NK-92 (cell line): ENCODE results near the gene CRB3.
A peak's percentile ranks its signal among the peaks of the same experiment; 100 is the strongest.

ENCODE experiments used
- DNase-seq: peaks from one replicate; lab custom pipeline; 2025; ENCODE audit not compliant: unreplicated experiment; lab: John Stamatoyannopoulos, UW

The CRB3 gene

DNA sequence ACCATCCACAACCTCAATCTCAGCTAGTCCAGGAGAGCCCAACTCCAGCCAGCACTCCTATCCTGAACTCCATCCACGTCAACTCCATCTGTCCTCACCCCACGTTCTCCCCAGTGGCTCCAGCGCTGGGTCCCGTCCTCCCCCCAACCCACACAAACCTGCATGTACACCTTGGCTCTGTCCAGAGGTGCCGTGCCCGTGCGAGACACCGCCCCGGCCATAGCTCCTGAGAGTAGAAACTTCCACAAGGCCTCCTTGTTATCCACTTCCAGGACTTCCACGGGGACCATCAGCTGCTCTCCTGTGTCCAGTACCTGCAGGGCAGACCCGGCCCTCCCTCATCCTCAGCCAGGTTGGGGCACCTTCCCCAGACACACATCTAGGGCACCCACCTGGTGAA lies 32.2 kb upstream of the CRB3 start:
- DNase-seq = no peak

GRCh38 chr19:6433165-6433564 lies 30.9 kb upstream of the CRB3 start:
- no peak for DNase-seq

DNA sequence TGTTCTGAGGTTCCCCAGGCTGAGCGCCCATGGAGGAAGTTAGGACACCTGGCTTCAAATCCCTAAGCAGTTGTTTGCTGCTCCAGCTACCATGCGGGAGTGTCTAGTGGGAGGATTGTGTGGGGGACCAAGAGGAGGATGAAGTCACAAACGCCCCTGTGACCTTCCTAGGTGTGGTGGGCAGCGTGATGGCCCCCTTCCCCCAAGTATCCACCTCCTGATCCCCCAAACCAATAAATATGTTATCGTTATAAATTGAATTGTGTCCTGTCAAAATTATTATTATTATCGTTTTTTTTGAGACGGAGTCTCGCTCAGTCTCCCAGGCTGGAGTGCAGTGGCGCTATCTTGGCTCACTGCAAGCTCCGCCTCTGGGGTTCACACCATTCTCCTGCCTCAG lies 30.4 kb upstream of the CRB3 start, which contains the start of gene SLC25A41:
Gene SLC25A41 (minus strand): TSS at position 101 of the 400 bp plus-strand sequence. CDS start 70 bp downstream, at position 31.
- DNase-seq = no peak

DNA sequence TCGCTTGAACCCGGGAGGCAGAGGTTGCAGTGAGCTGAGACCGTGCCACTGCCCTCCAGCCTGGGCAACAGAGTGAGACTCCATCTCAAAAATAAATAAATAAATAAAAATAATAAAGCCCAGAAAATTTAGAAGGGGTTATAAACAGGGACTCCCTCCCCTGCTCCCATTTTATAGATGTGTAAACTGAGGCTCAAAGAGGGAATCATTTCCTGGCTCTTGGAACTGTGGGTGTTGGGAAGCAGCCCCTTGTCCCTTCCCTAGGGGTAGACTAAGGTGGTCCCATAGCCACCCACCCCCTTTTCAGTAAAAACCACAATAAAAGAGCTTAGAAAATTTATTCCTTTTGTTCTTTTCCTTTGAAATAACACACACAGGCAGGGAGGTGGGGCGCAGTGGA lies 24.3 kb upstream of the CRB3 start:
- no peak for DNase-seq

- DNase-seq = no peak
These were observed 23.2 kb upstream of the CRB3 start for GRCh38 chr19:6440905-6441304.

- no peak for DNase-seq
These were observed 21.9 kb upstream of the CRB3 start for GRCh38 chr19:6442087-6442688.

GRCh38 chr19:6443986-6444385 lies 20.1 kb upstream of the CRB3 start:
- no peak for DNase-seq

DNA sequence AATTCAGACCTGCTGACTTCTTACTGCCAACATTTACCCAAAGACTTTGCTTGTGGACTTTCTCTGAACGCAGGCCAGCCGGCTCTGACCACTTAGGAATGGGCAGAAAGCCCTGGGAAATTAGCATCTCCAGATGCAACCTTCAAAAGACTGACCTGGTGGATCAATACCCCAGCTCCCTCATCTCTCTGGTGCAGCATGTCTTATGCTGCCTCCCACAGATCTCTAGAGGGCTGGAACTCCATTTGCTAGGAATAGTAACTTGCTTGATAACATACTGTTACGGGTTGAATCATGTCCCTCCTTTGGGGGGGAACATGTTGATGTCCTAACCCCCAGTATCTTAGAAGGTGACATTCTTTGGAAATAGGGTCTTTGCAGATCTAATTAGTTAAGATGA lies 17.6 kb upstream of the CRB3 start:
- no peak for DNase-seq

DNA sequence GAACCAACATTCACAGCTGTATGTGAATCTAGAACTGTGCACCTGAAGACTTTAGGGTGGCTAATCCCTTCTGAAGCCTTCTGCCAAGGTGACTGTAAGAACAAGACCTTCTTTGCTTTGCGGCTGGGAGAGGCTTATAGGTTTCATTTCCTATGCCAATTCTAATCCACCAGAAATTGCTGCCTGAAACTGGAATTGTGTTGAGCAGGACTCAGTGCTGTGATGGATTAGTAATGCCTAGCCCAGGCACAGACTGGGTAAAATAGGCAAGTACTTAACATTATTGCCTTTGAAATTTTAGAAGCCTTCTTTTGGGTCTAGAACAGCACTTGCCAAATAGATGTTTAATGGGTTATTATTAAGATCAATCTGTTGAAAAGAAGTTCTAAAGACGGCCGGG lies 16.0 kb upstream of the CRB3 start:
- no peak for DNase-seq

DNA sequence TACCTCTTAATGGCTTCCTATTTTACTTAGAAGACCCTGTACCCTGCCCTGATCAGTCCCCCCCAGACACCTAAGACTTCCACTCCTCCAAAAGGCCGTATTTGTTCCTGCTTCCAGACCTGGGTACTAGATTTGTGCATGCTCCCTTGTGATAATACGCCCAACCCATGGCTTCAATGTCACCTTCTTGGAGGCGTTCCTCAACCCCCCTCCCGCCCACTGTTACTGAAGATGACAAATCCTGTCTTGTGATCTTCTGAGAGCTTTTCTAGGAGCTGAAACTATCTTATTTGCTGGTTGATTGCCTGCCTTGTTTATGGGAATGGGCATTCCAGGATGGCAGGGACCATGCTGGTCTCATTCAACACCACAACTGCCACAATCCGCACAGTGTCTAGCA lies 13.9 kb upstream of the CRB3 start:
- no peak for DNase-seq

- no peak for DNase-seq
These were observed 12.4 kb upstream of the CRB3 start for GRCh38 chr19:6451583-6452222.

DNA sequence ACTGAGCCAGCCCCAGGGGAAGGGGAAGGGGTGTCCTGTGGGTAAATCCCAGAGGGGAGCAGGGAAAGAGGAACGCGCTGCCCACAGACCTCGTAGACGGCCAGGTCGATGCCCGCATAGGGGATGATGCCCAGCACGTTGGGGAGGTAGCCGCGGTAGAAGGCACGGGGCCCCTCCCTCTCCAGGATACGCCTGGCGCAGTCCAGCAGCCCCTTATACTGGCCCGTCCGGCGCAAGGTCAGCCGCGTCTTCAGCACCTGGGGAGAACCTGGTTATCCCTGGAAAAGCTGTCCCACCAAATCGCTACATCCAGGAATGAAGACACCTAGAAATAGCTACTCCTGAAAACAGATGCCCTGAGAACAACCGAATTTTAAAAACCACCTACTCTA lies 11.9 kb upstream of the CRB3 start:
- DNase-seq = no peak

DNA sequence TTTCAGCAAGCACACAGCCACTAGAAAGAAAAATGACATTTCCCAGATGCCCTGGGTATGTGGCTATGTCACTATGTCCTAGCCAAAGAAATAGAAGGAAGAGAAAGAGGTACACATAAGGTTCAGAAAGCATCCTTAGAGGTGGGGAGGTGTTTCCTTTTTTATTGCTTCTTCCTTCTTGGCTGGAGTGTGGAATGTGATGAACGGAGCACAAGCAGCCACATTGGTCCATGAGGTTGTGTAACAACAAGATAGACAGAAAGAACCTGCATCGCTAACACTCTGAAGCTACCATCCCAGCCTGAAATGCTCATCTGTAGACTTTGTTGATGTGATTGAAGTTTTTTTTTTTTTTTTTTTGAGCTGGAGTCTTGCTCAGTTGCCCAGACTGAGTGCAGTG lies 11.2 kb upstream of the CRB3 start:
- no peak for DNase-seq

DNA sequence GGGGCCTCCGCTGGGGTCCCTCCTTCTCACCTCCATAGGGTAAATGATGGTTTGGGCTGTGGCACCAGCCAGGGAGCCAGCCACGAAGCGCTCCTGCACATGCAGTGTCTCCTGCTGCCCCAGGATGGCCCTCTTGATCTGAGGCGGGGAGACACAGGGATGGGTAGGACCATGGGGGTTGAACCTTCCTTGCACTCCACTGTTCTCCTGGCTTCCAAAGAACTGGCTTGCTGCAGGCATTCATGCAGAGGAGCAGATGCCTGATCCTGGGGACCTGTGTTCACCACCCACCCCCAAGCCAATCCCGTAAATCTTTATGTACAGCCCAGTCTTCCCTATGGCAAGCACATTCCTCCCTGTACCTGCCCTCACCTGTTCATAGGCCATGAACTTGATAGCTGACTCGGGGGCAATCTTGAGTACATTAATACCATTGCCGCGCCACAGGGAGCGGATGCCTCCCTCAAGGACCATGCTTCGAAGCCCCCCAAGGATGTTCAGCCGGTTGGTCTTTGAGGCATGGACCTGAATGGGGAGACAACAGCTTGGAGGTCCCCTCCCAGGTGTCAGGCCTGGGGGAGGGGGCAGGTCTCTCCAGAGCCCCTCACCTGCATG lies 10.0 kb upstream of the CRB3 start:
- DNase-seq = no peak

DNA sequence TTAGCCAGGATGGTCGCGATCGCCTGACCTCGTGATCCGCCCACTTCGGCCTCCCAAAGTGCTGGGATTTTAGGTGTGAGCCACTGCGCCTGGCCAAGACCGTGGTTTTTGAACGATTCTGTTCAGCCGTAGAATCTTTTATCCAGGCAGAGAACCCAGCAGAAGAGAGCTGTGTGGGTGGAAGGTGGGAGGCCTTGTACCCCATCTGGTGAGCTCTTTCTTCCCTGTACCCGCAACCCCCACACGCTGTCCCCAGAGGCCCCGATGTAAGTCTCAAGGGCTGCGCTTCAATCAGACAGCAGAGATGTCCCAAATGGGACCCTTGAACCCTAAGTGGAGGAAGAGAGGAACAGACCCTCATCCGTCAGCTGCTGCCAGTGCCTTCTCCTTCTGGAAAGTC lies 8.1 kb upstream of the CRB3 start:
- DNase-seq = no peak

- no peak for DNase-seq
These were observed 5.9 kb upstream of the CRB3 start for GRCh38 chr19:6457958-6458694.

GRCh38 chr19:6458695-6459261 lies 5.3 kb upstream of the CRB3 start:
- no peak for DNase-seq

- no peak for DNase-seq
These were observed 4.6 kb upstream of the CRB3 start, which contains the start of gene SLC25A23 for GRCh38 chr19:6459262-6460098. TSS of gene SLC25A23 (minus strand) at chr19:6459792. CDS start at chr19:6459628, 164 bp downstream.

- DNase-seq = peak; percentile 60
These were observed 3.8 kb upstream of the CRB3 start for GRCh38 chr19:6460099-6460884.

- no peak for DNase-seq
These were observed 935 bp downstream of the CRB3 start for GRCh38 chr19:6465006-6465405.
